HG03439 (cell line): ENCODE results near the gene ZPR1.

ENCODE experiments used
- ATAC-seq: cut with Tn5 transposase; IDR thresholded peaks from one replicate; pipeline ENCODE4 v1.9.1; 2021; ENCODE audit warnings: mild to moderate bottlenecking, moderate library complexity; ENCODE audit not compliant: unreplicated experiment

The ZPR1 gene

GRCh38 chr11:116792869-116793771 is 5.3 kb upstream of the ZPR1 start:
- no peak for ATAC-seq

DNA sequence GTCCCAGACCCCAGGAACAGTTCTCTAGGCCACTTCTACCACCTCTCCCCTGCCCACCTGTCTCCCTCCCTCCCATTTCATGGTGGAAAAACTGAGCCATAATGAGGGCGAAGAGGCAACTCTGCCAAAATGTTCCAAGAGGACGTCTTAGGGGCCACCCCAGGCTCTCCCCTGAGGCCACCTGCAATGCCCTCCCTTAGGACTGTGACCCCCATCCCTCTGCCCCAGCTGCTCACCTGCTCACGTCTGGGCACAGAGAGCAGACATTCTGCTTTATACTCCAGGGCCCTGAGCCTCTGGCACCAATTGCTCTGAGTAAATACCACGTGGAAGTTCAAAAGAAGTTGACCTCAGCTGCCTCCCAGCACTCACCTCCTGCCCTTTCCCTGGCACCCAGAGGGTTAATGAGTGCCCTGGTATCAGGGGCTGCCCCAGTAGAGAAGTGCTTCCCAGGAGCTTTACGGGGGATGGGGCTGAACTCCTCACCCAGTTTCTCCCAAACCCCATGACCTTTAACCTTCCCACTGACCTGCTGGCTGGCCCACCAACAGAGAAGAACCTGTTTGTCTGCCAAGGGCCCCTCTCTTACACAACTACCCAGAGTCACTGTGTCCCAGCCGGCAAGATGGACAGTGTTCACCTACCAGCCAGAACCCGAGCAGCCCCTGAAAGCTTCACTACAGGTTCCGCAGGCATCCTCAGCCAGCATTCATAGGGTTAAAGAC is 4.5 kb upstream of the ZPR1 start:
- ATAC-seq, result no peak

GRCh38 chr11:116791813-116792143 is 4.0 kb upstream of the ZPR1 start, which contains the start of gene APOA5:
Gene APOA5 (minus strand): TSS chr11:116791879. CDS start chr11:116791860, 19 bp downstream.
- no peak for ATAC-seq

- no peak for ATAC-seq
These were observed 3.4 kb upstream of the ZPR1 start for GRCh38 chr11:116791002-116791812.

DNA sequence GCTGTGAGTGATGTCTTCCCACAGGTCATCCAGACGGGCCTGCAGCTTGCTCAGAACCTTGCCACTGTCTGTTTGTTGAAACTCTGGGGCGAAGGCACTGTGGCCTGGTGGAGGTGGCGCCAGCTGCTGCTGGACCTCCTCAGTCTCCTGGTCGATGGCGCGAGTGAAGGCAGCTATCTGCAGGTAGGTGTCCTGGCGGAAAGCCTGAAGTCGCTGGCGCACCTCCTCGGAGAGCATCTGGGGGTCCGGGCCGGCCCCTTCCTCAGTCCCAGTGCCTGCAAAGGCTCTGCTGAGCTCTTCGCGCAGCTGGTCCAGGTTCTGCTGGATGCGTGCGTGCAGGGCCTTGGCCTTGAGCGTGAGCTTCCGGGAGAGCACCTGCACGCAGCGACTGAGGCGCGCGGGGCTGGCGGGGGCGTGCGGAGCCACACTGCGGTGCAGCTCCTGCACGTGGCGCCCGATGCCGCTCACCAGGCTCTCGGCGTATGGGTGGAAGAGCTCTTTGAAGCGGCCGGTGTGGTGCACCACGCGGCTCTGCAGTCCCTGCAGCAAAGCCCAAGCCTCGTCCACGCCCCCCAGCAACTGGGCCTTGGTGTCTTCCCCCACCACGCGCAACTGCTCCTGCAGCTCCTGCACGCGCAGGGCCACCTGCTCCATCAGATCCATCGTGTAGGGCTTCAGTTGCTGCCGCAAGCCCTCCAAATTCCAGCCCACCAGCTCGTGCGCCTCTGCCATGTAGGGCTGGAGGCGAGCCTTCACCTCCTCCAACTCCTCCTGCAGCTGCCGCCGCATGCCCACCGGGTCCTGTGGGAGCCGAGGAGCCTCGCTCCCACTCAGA is 2.6 kb upstream of the ZPR1 start:
- ATAC-seq, result no peak

DNA sequence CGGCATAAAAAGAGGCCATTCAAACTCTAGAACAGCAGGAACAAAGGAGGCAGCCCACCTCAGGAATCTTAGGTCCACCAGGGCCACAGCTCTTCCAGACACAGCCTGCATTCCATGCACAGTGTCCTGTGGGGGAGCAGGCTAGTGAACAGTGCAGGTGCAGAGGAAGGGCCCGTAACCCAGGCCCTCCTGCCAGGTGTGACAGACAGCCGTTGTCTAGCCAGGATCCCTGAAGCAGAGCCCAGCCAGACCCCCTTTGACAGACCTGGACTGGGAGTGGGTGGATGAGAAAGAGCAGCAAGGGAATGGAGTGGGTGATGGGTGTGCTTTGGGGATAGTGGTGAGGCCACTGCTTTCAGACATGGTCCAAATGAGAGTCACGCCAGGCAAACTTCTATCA is 1.2 kb upstream of the ZPR1 start:
- no peak for ATAC-seq

- ATAC-seq, result no peak
These were observed 711 bp upstream of the ZPR1 start for GRCh38 chr11:116788534-116788933.

- ATAC-seq, result no peak
These were observed 412 bp downstream of the ZPR1 start for GRCh38 chr11:116787436-116787785.

DNA sequence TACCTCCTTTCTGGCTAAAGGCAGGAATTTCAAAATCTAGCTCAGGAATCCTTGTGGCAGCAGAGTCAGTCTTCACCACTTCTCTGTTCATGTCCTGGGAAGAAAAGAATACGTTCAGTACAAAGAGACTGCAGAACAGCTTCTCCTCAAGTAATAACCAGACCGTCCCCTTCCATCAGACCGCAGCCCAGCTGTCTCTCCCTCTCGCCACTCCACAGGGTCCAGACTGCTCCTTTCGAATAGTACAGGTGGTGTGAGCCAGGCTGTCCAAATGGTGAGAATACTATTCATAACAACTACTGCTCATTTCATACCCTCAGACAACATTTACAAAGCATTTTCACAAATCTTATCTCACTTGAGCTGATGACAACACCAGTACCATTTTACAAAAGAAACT is 857 bp downstream of the ZPR1 start:
- no peak for ATAC-seq

DNA sequence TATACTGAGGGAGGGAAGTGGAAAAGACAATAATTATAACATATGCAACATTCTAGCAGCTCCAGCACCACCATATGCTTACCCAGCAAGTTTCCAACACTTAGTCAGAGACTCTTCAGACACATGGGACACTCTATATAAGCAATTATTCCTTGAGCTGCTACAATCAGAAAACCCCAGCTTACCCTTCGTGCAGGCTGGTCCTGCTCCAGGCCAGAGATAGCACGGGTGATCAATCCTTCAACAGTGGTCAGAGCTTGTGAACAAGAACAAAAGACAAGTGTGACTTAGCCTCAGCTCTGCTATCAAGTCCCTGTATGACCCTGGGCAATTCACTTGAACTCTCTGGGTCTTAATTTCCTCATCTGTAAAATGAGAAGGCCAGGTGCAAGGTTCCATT is 1.5 kb downstream of the ZPR1 start:
- ATAC-seq, result no peak

- no peak for ATAC-seq
These were observed 5.1 kb downstream of the ZPR1 start for GRCh38 chr11:116782728-116783127.

DNA sequence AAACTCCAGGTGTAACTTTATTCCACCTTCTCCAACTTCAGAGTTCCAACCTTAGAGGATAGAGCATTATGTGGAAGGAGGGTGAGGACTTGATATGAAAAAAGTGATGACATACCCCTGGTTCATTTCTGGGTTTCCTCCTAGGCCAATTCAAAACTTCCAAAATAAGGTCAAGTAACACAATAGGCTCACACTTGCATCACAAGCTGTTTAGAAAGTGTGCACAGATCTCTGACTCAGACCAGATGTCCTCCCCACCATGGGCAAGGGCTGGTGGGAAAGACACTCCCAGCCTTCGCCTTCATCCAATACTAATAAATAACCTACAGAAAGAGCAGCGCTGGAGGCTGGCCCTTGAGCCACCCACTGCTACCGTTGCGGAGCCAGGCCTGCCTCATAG is 9.3 kb downstream of the ZPR1 start:
- ATAC-seq, result no peak

- ATAC-seq, result no peak
These were observed 10.8 kb downstream of the ZPR1 start for GRCh38 chr11:116777056-116777455.

GRCh38 chr11:116776522-116776984 is 11.3 kb downstream of the ZPR1 start:
- no peak for ATAC-seq

GRCh38 chr11:116775975-116776374 is 11.8 kb downstream of the ZPR1 start:
- ATAC-seq, result no peak

DNA sequence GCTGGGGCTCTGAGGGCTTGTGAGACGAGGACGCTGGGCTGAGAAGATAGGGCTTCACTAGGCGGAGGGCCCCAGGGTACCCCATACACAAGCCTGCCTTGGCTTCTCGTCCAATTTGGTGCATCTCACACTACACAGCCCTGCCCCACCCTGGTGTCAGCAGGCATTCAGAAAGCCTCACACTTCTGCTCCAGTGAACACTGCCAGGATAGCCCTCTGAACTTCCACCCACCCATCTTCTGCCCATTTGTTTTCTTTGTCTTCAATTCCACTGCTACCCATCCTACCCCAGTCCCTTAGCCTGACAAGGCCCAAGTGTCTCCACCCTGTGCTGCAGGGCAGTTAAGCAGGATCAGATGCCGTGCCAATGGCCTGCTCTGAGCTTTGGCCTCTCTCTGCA is 13.2 kb downstream of the ZPR1 start:
- ATAC-seq, result no peak

- peak; percentile 27 for ATAC-seq
These were observed 14.4 kb downstream of the ZPR1 start for GRCh38 chr11:116773203-116774097.

- ATAC-seq, result peak; percentile 88
These were observed 15.2 kb downstream of the ZPR1 start, which contains the start of gene BUD13 for GRCh38 chr11:116772443-116773202. Gene BUD13 (minus strand): TSS chr11:116772987. CDS start chr11:116772964, 23 bp downstream.

- ATAC-seq, result no peak
These were observed 15.9 kb downstream of the ZPR1 start for GRCh38 chr11:116771935-116772334.
